Stimulated activated CD4-positive, alpha-beta T cell treated with anti-CD3 and anti-CD28 coated beads, Interleukin-15, amount 100 ng/mL, for 24 hours (primary cell): Measurements from ENCODE around the gene WDR91.
A peak's percentile ranks its signal among the peaks of the same experiment; 100 is the strongest.
"Not testable (repeated sequence)": the region's sequence is repeated elsewhere in the genome, so short reads cannot be mapped to it uniquely, and the experiment has no call there.

ENCODE experiments used
- DNase-seq: peaks from one replicate; pipeline ENCODE4 v3.0.0-alpha.2; 2020

Gene WDR91

DNA sequence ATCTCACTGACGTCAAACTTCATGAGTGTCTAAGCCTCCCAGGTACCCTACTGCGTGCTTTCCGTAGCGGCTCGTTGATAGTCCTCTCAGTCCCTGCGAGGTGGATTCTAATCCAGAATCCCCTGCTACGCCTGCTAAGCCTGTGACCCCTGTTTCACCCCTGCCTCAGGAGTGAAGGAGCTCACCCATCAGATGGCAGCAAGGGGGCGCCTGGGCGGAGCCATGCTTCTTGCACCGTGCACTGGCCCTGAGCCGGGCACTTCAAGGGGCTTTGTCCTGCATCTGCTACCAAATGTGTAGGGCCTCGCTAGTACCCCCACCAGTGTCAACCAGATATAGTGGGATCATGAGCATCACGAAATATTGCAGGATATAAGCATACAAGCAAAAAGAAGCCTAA, 21.4 kb upstream of the WDR91 start:
- peak; percentile 16 for DNase-seq

DNA sequence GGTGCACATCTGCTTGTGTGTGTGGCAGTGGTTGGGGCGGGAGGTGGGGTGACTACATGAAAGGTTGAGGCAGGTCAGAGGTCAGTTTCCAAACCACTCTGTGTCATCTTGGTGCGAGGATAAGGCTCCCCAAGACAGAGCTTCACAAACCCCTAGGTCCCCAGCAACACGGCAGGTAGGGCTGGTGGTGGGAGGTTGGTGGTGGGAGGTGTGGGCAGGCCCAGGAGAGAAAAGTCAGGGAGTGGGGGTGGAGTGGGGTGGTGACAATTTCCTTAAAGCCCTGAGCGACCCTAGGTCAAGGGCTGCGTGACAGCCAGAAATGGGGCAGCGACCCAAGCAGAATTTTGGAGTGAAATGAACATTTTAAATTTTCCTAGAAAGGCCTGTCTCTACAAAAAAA, 20.8 kb upstream of the WDR91 start:
- DNase-seq = no peak

DNA sequence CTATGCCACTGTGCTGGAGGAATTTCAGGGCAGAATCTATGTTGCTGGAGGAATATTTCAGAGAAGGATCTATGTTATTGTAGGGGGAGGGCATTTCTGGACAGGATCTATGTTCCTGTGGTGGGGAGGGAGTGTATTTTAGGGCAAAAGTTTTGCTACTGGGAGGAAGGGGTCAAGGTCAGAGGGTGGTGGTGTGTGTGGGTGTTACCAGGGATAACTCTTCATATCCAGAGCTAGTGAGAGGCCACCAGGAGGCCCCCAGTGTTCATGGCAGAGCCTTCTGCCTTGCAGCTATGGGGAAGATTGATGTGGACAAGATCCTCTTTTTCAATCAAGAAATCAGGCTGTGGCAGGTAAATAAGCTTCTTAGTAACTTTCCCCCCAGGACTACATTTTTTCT, 20.4 kb upstream of the WDR91 start:
- DNase-seq = no peak

DNA sequence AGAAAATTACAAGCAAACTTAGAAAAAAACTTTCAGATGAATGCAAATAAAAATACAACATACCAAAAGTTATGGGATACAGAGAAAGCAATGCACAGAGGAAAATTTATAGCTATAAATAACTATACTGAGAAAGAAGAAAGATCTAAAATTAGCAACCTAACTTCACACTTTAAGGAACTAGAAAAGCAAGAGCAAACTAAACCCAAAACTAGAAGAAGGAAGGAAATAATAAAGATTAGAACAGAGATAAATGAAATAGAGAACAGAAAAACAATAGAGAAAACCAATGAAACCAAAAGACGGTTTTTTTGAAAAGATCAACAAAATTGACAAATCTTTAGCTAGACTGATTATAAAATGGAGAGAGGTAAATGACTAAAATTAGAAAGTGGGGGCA, 12.7 kb upstream of the WDR91 start:
- DNase-seq = no peak

DNA sequence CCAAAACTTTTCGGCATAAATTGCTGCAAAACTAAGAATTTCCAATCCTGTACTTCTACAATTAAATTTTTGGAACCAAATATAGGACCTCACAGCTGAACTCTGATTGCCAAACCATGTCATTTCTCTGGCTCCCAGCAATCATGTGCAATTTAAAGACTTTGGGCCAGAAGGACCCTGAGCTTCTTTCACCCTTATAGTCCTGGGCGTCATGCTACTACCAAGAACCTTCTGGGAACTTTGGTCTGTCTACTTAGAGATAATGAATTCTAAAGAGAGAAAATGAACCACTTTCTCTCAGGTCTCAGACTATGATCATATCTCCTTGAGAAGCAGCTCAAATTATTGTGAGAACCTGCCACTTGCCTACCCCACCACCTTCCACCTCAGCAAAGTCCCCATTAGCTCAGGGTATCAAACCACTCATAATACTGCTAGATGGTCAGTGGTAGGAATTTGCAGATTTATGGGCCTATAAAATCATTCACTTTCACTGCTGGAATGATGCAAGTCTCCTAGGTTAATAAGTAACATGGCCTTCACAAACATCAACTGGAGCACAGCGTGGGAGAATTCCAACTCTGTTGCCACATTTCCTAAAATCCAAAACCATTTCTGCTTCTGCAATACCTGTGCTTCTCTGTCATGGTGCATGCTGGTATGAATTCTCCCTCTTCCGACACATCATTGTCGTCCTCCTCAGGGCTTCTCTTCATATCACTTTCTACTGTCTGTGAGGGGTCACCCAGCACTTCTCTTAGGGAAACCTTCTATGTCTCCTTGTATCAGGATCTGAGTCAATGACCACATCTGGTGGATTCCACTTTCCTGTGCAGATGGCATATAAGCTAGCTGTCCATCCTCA, 6.6 kb upstream of the WDR91 start:
- no peak for DNase-seq

GRCh38 chr7:135215698-135216097, 4.4 kb upstream of the WDR91 start:
- no peak for DNase-seq

GRCh38 chr7:135215180-135215579, 3.9 kb upstream of the WDR91 start:
- DNase-seq = no peak

DNA sequence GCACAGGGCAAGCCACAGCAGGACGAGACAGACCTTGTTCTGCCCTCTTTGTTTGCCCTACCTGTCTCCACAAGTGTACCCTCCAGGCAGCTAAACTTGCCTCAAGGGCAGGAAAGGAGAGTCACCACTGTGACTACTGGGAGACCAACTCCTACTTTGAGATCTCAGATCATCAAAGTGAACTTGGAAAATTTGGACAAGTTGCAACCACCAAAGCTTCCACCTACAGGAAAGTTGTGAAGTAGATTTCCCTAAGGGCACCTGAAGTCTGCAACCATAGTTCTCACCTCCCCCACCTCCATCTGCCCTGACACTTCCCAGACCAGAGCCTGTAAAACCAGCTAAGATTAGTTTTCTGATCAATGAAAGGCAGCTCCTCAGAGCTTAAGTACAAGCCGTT, 2.5 kb upstream of the WDR91 start:
- DNase-seq = no peak

GRCh38 chr7:135211946-135212685, 790 bp upstream of the WDR91 start:
- DNase-seq = not testable (repeated sequence)

DNA sequence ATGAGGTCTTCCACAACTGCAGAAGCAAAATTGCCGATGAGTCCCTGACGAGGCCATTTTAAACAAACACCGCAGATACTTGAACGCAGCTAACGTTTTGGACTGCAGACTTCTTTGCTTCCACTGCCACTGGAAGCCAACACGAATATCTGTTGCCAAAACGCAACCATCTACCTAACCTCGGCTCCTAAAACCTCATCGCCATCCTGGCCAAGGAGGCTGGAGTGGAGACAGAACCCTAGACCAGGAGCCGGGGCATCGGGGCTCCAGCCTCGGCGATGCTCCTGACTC, 493 bp downstream of the WDR91 start:
- DNase-seq = peak; percentile 23

DNA sequence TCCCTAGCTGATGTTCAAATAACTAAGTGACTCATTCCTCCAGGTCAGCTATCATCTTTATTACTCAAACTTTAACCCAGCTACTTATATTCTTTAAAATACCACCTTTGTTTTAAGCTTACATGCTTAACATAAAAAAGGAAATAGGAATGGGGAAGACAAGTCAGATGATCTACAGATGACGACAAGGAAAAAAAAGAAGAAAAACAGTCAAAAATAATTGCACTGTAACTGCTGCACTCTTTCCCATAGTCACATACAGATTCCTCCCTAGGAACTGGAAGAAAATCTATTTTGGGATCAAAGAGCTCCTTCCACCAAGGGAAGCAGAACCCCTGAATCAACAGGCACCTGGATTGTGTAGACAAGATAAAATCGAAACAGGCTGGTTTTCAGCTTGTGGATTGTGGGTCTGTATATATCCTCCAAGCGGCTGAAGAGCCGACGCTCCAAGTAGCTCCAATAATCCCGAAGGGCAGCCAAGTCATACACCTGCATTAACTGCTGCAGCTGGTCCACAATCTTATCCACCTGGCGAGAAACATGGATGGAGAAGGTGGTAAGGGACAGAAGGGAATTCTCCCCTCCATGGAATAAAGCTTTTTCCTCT, 2.0 kb downstream of the WDR91 start:
- no peak for DNase-seq

GRCh38 chr7:135208102-135208793, 3.1 kb downstream of the WDR91 start:
- no peak for DNase-seq

DNA sequence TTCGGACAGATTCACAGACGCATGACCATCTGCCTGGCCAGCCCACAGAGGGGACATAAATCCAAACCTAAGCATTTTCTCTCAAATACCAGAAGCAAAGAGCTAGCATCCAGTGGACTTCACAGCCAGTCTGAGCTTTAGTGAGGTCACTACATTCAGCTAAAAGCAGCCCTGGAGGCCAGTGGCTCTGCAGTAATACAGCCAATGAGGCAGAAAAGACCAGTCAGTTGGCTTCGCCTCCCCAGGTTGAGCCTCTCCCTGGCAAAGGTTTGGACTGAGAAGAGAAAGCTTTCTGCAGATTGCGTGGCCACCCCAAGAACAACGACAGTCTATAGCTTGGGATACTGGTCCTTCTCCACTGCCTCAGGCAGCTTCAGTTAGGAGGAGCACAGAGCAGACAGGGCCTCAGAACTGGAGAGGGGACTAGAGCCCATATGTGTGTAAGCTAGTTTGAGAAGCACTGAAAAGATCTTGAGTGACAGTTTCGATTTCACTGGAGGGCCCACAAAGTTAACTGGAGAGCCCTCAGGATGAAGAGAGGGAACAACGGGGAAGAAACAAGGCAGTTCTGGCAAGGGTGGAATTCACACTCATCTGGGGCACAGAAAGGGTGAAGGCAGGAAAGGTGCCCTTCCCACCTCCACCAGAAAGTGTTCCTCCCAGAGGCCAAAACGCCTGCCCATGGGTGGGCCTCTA, 3.8 kb downstream of the WDR91 start:
- DNase-seq = no peak

DNA sequence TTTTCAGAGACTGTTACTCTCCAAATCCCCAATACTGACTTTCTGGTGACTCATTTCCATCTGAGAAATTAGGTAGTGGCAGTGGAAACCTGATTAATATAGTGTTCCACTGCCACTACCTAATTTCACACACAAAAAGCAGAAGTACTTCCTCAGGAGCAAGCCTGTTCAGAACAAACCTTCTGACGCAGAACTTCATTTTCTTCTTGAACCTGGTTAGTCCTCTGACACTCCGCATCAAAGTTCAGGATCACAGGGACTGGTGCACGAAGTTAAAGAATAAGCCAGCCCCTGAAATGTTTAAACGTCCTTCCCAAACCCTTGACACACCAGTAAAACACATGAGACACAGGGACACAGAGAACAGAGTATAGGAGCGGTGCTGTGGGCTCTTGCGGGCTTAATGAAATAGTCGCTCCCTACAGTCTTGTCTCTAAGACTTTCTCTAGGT, 4.4 kb downstream of the WDR91 start:
- DNase-seq = no peak

DNA sequence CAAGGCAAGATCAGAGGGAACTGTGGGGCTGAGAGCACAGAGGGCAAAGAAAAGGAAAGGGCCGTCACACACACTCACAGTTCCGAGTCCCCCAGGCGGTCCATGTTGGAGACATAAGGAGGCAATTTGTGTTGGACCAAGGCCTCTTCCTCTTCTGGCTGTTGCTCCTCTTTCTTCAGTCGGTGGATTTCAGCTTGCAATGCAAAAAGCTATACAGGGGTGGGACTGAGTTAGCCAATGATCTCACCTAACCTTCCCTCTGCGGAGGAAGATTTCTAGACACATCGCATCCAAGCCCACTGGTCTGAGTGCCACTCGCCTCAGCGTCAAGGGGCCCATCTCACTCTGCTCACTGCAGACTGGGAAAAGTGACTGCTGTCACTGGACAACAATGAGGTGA, 5.5 kb downstream of the WDR91 start:
- DNase-seq = no peak

GRCh38 chr7:135204876-135205275, 6.5 kb downstream of the WDR91 start:
- DNase-seq = no peak

DNA sequence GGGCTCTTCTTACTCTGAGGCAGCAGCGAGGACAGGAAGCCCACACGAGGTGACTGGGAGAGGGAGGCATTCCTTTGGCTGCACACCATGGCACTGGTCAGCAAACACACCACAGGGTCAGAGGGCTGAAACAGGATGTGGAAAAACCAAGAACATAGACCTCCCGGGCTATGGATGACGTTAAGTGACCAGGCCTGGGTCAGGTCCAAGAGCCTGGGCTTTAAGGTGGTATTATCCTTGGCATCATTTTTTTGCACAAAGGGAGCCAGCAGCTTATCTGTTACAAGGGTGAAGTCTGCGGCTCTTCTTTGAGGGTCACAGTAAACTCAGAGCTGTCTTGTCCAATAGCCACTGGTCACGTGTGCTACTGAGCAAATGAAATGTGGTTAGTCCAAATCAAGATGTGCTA, 7.0 kb downstream of the WDR91 start:
- no peak for DNase-seq

- DNase-seq = no peak
These were observed 10.0 kb downstream of the WDR91 start for GRCh38 chr7:135201350-135201749.

- DNase-seq = no peak
These were observed 10.4 kb downstream of the WDR91 start for GRCh38 chr7:135200821-135201331.

DNA sequence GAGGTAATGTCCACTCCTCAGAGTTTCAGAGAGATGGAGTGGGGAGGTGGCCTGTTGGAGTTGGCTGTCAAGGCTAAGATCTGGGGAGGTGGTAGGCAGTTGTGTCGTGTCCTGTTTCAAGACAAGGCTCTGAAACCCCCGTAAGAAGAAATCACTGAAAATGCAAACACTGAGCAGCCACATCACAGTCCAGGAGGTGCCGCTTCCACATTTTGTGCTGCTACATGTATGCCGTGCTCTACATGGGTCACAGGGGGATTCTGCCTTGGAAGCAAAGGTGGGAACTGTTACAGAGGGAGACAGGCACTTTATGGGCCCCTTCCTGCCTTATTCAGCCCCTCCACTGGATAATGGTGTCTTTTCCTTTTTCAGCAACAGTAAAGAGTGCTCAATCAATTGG, 11.9 kb downstream of the WDR91 start:
- no peak for DNase-seq

- no peak for DNase-seq
These were observed 13.2 kb downstream of the WDR91 start for GRCh38 chr7:135197906-135198655.

DNA sequence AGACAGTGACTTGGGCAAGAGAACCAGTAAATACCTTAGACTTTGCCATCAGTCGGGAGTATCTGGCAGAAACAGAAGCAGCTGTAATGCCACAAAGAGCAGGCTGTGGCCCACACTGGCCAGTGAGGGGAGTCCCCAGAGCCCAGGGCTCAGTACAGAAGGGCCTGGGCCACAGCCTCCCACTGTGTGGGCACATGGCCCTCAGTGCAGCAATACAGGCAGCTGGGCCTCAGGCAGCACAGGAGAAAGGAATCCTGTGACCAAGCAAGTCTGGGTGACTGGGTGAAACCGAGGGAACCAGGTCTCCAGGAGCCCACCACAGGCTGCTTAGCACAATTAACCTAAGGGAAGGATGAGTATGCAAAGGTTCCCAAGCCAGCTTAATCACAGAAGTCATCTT, 14.0 kb downstream of the WDR91 start:
- DNase-seq = no peak
